ENCODE results near the gene DOP1B.
"Not testable (repeated sequence)": the region's sequence is repeated elsewhere in the genome, so short reads cannot be mapped to it uniquely, and the experiment has no call there.

DOP1B gene, protein sequence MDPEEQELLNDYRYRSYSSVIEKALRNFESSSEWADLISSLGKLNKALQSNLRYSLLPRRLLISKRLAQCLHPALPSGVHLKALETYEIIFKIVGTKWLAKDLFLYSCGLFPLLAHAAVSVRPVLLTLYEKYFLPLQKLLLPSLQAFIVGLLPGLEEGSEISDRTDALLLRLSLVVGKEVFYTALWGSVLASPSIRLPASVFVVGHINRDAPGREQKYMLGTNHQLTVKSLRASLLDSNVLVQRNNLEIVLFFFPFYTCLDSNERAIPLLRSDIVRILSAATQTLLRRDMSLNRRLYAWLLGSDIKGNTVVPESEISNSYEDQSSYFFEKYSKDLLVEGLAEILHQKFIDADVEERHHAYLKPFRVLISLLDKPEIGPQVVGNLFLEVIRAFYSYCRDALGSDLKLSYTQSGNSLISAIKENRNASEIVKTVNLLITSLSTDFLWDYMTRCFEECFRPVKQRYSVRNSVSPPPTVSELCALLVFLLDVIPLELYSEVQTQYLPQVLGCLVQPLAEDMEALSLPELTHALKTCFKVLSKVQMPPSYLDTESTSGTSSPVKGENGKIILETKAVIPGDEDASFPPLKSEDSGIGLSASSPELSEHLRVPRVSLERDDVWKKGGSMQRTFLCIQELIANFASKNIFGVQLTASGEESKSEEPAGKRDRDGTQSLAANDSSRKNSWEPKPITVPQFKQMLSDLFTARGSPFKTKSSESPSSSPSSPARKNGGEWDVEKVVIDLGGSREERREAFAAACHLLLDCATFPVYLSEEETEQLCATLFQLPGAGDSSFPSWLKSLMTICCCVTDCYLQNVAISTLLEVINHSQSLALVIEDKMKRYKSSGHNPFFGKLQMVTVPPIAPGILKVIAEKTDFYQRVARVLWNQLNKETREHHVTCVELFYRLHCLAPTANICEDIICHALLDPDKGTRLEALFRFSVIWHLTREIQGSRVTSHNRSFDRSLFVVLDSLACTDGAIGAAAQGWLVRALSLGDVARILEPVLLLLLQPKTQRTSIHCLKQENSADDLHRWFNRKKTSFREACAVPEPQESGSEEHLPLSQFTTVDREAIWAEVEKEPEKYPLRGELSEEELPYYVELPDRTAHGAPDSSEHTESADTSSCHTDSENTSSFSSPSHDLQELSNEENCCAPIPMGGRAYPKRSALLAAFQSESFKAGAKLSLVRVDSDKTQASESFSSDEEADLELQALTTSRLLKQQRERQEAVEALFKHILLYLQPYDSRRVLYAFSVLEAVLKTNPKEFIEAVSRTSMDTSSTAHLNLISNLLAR (N-terminal part only)

DNA sequence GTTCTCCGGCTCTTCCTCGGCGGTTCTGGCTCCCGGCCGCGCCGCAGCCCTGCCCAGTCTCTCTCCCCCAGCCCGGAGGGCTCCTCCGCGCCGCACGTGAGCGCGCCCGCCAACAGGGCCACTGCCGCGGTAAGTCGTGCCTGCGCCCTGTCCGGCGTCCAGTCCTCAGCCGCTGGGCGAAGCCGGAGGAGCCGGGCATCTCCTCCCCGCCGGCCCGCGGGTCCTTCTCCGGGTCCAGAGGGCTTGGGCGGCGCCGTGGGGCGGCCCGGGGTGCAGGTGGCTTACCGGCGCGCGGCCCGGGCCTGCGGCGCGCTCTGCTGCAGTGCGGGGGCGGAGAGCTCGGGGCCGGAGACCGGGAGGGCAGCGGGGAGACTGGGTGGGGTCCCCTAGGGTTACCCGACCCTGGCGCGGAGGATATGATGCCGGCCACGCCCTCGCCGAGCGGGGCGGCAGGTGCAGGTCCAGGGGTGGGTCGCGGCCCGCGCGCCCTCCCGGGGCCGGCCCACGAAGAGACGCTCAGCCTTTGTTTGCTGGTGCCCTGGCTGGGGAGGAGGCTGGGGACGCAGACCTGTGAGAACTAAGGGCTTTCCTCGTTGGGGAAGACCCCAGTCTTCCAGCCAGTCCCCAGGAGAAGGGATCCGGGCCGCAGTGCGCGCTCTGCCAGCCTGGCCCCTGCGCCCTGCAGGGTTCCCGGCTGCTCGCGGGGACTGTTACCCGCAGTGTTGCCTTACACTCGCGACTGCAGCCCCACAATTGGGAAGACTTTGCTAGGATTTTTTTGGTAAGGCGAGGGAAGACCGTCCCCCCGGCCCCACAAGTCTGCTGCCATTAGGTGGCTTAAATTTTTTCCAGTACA, at the start of gene DOP1B:
Gene DOP1B, plus strand, starts transcription at position 10 of the 856 bp plus-strand sequence. CDS start 7,910 bp downstream, outside the sequence.
- no peak for DNase-seq

DNA sequence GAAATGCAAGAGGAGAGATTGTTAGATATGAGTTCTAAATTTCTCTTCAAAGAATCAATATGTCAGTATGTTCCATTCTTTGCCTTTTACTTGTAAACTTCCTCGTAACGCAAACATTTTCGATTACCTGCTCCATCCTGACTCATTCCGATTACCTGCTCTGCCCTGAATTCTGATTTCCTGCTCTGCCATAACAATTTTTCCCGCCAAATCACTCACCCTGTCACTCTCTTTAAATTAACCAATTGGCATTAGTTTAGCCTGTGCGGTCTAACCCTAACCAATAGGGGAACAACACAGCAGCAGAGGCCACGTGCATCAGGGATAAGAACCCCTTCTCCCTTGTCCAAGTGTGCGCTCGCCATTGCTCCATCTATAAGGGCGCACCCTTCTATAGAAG, 46.8 kb upstream of the DOP1B start:
- no peak for DNase-seq

DNA sequence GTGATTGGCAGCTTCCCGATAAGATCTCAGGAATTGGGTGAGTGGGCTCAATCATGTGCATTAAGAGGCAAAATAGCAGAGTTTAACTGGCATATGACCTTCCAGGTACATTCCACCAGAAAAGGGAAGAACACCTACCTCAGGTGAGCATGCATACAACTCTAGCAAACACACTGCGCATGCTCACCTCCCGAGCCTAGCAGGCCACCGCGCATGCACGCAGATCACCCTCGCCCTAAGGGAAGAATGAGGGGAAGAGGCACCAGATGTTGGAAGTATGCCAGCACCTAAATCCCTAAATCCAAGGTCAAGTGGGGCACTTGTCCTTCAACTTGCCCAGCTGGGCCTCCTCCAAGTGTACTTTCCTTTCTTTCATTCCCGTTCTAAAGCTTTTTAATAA, 45.4 kb upstream of the DOP1B start:
- no peak for DNase-seq

DNA sequence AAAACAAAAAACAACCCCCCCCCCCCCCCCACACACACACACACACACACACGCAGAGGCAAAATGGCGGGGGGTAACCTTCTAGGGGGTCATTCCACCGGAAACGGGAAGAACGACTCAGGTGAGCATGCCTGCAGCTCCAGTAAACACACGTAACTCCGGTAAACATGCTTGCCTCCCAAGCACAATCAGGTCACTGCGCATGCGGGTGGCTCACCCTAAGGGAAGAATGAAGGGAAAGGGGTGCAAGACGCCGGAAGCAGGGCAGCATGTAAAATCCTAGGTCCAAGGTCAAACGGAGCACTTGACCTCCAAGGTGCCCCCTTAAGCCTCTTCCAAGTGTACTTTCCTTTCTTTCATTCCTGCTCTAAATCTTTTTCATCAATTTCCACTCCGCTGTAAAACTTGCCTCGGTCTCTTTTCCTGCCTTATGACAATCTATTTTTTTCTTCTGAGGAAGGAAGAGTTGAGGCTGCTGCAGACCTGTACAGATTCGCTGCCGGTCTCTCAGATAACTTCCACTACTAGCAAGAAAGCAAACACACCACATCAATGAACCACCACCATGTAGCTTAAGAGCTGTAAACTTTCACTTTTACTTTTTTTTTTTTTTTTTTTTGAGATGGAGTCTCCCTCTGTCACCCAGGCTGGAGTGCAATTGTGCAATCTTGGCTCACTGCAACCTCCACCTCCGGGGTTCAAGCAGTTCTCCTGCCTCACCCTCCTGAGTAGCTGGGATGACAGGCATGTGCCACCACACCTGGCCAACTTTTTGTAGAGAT, 42.8 kb upstream of the DOP1B start:
- no peak for DNase-seq

DNA sequence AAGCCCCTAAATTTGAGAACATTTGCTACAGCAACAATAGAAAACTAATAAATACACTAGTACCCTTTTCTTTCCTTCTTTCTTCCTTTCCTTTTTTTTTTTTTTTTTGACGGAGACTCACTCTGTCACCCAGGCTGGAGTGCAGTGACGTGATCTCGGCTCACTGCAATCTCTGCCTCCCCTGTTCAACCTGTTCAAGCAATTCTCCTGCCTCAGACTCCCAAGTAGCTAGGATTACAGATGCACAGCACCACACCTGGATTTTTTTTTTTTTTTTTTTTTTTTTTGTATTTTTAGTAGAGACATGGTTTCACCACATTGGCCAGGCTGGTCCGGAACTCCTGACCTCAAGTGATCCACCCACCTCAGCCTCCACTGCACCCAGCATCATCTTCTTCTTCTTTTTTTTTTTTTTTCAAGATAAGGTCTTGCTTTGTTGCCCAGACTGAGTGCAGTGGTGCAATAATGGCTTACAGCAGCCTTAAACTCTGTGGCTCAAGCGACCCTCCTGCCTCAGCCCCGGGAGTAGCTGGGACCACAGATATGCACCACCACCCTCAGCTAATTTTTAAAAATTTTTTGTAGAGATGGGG, 41.4 kb upstream of the DOP1B start:
- no peak for DNase-seq

DNA sequence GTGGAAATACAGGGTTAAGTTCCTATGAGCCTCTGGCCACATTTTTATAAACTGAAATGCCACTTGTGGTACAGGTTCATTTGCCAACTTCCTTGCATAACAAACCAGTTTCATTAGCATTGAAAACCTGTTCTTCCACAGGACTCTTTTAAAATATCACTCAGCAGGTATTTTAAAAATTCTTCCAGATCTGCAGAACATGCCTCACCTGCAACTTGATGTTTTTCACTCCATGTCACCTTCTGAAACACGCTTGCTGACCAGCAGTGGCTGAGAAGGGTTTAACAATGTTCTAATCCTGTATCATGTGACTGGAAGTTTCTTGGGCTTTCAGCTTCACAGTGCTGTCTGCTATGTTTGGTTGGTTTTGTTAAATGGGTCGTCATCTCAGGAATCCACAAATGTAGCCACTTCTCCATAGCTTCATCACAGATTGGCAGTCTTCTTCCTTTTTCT, 39.3 kb upstream of the DOP1B start:
- DNase-seq, result no peak

DNA sequence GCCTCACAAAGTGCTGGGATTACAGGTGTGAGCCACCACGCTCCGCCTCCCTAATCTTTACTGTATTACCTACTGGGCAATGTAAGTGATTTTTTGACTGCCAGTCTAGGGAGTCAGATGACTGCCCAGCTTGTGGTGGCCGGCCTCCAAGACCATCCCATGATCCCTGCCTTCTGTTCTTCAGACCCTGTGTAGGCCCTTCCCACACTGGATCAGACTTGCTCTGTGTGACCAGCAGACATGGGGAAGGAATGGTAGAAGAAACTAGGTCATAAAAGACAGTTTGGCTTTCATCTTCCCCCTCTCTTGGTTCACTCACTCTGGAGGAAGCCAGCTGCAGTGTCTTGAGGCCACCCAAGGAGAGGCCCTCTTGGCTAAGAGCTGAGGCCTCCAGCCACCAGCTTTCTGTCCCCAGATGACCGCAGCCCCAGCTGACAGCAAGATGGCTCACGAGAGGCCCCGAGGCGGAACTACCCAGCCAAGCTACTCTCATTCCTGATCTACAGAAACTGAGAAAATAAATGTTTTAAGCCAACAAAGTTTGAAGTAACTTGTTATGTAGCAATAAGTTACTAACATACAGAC, 36.2 kb upstream of the DOP1B start:
- no peak for DNase-seq

DNA sequence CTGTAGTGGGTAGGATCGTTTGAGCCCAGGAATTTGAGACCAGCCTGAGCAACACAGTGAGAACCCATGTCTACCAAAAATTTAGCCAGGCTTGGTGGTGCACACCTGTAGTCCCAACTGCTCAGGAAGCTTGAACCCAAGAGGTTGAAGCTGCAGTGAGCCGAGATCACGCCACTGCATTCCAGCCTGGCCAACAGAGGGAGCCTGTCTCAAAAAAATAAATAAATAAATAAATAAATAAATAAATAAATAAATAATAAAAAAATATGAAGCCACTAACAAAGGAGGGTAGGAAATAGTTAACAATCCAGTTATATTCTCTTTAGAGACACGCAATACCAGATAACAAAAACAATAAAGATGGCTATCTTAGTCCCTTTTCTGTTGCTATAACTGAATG, 33.6 kb upstream of the DOP1B start:
- no peak for DNase-seq

DNA sequence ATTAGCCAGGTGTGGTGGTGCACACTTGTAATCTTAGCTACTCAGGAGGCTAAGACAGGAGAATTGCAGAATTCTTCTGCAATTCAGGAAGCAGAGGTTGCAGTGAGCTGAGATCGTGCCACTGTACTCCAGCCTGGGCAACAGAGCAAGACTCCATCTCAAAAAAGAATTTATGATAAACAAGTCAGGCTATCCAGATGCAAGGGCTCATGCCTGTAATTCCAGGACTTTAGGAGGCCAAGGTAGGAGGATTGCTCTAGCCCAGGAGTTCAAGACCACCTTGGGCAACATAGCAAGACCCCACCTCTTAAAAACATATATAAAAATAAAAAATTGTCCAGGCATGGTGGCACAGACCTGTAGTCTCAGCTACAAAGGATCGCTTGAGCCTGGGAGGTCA, 32.2 kb upstream of the DOP1B start:
- no peak for DNase-seq

DNA sequence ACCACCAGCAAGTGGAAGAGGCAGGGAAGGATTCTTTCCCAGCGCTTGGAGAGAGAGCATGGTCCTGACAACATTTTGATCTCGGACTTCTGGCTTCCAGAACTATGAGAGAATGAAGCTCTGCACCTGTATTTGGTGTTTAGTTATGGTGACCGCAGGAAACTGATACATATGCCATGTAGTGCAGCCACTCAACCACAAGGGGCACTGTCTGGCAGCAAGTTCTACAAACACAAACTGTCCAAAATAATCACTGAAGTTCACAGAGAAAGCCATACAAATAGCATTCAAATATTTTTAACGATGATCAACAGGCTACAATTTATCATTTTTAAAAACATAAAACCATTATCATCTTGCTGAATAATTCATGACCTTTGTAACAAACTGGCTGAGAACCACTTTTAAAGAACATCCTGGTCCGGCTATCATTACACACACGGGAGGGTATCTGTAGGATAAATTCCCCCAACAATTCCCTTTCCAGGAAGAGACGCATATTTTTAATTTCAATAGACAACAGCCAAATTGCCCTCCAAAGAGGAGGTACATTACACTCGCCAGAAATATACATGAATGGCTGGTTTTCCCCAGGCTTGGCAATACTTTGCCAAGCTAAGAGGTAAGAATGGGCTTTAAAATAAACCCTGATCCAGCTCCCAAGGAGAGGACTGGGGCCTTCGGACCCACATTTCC, 31.0 kb upstream of the DOP1B start:
- no peak for DNase-seq

DNA sequence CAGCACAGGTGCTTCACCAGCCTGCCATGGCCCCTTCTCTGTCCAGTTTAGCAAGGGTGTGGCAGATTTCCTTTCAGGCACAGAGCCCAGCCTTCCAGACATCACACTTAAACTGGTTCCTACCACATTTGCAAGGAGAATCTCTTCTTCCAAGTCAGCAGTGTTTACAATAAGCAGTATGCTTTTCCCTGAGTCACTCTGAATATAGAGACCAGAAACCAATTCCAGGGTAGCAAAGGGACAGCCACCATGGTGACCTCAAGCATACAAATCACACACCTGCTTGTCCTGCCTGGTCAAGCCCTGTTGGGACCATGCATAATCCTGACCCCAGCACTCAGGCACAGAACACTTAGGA, 30.4 kb upstream of the DOP1B start:
- DNase-seq, result no peak

DNA sequence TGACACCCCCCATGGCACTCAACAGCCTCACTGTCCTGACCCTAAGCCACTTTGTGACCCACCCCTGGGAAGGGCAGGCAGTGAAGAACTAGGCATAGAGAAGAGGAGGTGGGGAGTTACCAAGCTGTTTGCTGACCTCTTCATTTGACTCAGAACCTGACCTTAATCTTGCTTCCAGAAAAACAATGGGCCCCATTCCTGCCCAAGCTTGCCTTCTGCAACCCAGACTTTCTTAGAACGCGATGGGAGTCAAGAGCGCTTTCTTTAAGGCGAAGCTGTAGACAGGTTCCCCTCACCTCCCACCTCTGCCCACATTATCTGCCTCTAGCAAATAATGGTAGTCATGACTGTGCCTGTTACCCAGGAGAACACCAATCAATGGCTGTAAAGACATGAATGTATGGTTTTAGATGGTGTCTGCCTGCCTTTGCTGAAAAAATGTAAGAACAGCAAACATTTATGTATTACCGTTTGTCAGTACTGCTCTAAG, 30.0 kb upstream of the DOP1B start:
- DNase-seq, result no peak

DNA sequence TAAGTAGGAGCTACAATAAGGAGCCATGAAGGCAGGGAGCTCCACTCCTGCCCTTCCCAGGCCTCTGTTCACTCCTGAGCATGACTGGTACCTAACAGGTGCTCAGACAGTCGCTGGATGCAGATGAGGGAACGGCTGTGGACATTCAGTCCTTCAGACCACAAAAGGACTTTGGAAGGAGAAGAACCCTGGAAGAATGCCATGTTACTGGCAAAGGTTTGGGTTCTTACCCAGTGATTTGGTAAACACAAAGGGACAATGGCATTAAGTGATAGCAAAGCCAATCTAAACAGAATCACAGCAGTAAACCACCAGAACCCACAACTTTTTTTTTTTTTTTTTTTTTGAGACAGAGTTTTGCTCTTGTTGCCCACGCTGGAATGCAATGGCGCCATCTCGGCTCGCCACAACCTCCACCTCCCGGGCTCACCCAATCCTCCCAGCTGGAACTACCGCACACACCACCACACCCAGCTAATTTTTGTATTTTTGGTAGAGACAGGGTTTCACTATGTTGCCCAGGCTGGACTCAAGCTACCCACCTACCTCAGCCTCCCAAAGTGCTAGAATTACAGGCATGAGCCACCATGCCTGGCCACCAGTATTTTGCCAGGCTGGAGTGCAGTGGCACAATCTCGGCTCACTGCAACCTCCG, 29.2 kb upstream of the DOP1B start:
- no peak for DNase-seq

DNA sequence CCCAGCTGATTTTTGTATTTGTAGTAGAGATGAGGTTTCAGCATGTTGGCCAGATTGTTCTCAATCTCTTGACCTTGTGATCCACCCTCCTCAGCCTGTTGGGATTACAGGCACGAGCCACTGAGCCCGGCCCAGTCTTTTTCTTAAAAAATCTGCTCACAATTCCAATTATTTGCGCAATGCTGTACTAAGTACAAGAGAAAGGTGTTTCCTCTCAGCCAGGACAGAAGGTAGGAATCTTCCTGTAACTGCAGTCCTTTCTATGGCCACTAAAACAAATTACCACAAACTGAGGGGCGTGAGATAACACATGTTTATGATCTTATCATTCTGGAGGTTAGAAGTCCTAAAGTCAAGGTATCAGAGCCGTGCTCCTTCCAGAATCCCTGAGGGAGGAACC, 28.6 kb upstream of the DOP1B start:
- DNase-seq, result no peak

DNA sequence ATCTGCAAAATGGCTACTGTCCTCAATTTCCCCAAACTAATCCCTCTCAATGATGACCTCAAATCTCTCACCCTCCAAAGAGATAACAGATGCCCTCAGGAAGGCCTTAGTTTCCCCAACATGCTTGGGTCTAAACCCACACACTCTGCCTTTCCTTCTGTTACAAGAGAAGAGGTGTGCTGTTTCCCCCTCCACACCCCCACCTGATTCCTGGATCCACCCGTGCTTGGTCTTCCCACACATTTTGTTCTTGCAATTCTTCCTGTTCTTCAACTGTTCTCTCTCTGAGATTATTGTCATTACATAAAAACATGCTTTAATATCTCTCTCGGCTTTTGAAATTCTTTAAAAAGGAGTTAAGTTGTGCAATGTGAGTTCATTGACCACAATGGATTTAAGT, 27.4 kb upstream of the DOP1B start:
- no peak for DNase-seq

DNA sequence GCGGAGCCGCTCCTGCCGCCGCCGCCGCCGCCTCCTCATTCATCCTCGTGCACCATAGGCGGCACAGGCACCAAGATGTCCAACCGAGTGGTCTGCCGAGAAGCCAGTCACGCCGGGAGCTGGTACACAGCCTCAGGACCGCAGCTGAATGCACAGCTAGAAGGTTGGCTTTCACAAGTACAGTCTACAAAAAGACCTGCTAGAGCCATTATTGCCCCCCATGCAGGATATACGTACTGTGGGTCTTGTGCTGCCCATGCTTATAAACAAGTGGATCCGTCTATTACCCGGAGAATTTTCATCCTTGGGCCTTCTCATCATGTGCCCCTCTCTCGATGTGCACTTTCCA, 26.2 kb upstream of the DOP1B start:
- DNase-seq, result not testable (repeated sequence)

DNA sequence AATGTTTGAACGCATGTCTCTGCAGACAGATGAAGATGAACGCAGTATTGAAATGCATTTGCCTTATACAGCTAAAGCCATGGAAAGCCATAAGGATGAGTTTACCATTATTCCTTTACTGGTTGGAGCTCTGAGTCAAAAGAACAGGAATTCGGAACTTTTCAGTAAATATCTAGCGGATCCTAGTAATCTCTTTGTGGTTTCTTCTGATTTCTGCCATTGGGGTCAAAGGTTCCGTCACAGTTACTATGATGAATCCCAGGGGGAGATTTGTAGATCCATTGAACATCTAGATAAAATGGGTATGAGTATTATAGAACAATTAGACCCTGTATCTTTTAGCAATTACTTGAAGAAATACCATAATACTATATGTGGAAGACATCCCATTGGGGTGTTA, 25.8 kb upstream of the DOP1B start:
- not testable (repeated sequence) for DNase-seq

DNA sequence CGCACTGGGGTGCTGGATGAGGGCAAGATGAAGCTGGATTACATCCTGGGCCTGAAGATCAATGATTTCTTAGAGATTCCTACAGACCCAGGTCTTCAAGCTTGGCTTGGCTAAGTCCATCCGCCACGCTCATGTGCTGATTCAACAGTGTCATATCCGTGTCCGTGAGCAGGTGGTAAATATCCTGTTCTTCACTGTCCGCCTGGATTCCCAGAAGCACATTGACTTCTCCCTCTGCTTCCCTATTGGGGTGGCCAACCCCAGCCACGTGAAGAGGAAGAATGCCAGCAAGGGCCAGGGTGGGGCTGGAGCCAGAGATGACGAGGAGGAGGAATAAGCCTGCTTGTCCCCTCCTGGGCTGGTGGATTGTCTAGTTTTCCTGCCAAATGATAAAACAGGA, 23.9 kb upstream of the DOP1B start:
- no peak for DNase-seq

DNA sequence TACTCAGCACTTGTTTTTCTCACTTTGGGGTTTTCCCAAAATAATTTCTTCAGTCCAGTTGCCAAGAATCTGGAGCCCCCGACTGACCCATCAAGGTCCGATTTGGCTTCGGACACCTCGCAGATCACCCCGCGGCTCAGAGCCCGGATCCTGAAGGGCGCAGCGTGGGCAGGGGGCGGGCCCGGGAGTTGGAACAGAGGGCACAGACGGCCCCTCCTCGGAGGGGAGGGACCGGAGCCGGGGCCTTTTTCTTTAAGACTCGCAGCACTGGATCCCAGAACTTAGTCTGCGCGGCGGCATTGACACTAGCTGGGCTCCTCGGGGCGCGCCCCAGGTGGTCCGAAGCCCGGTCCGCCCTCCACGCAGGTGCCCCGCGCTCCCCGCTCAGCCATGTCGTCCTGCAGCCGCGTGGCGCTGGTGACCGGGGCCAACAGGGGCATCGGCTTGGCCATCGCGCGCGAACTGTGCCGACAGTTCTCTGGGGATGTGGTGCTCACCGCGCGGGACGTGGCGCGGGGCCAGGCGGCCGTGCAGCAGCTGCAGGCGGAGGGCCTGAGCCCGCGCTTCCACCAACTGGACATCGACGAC, 21.7 kb upstream of the DOP1B start, which contains the start of gene CBR3:
Gene CBR3, plus strand, starts transcription at position 277 of the 588 bp plus-strand sequence. Its CDS starts 114 bp downstream, at position 391.
- DNase-seq, result no peak
